HepG2 (cell line): Measurements from ENCODE around the gene TIGD6. TPM values are rescaled to one million over a fixed set of nuclear protein-coding genes. Genes with fewer than 3 reads are reported as not detected.

Experiments used
- ETV6 ChIP-seq: sonication (generic); formaldehyde crosslinking; conservative IDR thresholded peaks from 2 replicates; pipeline ENCODE4 v1.4.0; 2020; ENCODE audit warnings: missing genetic modification reagents
- HMG20B ChIP-seq: conservative IDR thresholded peaks from 2 replicates; pipeline ENCODE4 v1.6.1; 2016; ENCODE audit warnings: missing genetic modification reagents, missing compliant biosample characterization
- KLF12 ChIP-seq: sonication (generic); formaldehyde crosslinking; IDR thresholded peaks from 2 replicates; pipeline ENCODE4 v1.4.0; 2020; ENCODE audit warnings: missing genetic modification reagents, borderline replicate concordance
- RFXANK ChIP-seq: IDR thresholded peaks from 2 replicates; pipeline ENCODE4 v1.6.1; 2016
- SKI ChIP-seq: fragments of 450-650 bp; IDR thresholded peaks from one replicate; pipeline ENCODE4 v1.6.1; 2018; ENCODE audit warnings: mild to moderate bottlenecking; ENCODE audit not compliant: partially characterized antibody
- SMARCE1 ChIP-seq: fragments of 450-650 bp; IDR thresholded peaks from 2 replicates; pipeline ENCODE4 v1.6.1; 2017; ENCODE audit warnings: borderline replicate concordance
- TOPORS ChIP-seq: sonication (generic); formaldehyde crosslinking; IDR thresholded peaks from 2 replicates; pipeline ENCODE4 v1.8.0; 2023; ENCODE audit warnings: mild to moderate bottlenecking, missing genetic modification reagents
- XRCC5 ChIP-seq: fragments of 200-400 bp; formaldehyde crosslinking; optimal IDR thresholded peaks from 2 replicates; pipeline ENCODE3; 2017; ENCODE audit warnings: mild to moderate bottlenecking, low read length
- ZBTB37 ChIP-seq: sonication (generic); formaldehyde crosslinking; IDR thresholded peaks from 2 replicates; pipeline ENCODE4 v1.4.0; 2020; ENCODE audit warnings: mild to moderate bottlenecking, missing genetic modification reagents
- ZBTB39 ChIP-seq: sonication (generic); formaldehyde crosslinking; IDR thresholded peaks from 2 replicates; pipeline ENCODE4 v1.5.0; 2020; ENCODE audit warnings: missing genetic modification reagents
- ZNF101 ChIP-seq: sonication (generic); formaldehyde crosslinking; IDR thresholded peaks from 2 replicates; pipeline ENCODE4 v1.4.0; 2020; ENCODE audit warnings: mild to moderate bottlenecking, low read depth, missing genetic modification reagents, borderline replicate concordance
- ZNF430 ChIP-seq: sonication (generic); formaldehyde crosslinking; IDR thresholded peaks from 2 replicates; pipeline ENCODE4 v1.9.0; 2021; ENCODE audit warnings: mild to moderate bottlenecking, missing genetic modification reagents
- ZNF646 ChIP-seq: sonication (generic); formaldehyde crosslinking; IDR thresholded peaks from 2 replicates; pipeline ENCODE4 v1.9.0; 2021; ENCODE audit warnings: mild to moderate bottlenecking, missing genetic modification reagents
- ZNF687 ChIP-seq: sonication (generic); formaldehyde crosslinking; IDR thresholded peaks from 2 replicates; pipeline ENCODE4 v1.5.1; 2020; ENCODE audit warnings: mild to moderate bottlenecking, missing genetic modification reagents, moderate library complexity
- ZSCAN21 ChIP-seq: sonication (generic); formaldehyde crosslinking; IDR thresholded peaks from 2 replicates; pipeline ENCODE4 v1.8.0; 2022; ENCODE audit warnings: mild to moderate bottlenecking, missing genetic modification reagents, moderate library complexity, borderline replicate concordance
- polyA plus RNA-seq, 8 experiments: library from polyadenylated mRNA; depleted of rRNA in 3 of 8; stranded (reverse) in 7 of 8; unstranded in 1 of 8; fragments of >200 nt; fragmentation: Illumina TruSeq in 4 of 8; extraction: Trizol in 4 of 8; gene quantifications; 2 replicates each; pipeline versions ENCODE4 v1.2.1 to v1.2.3, GENCODE V29; 2011 to 2016; ENCODE audit warnings: low read depth in 4 of 8, missing spikeins in 1 of 8, mixed read lengths in 1 of 8; ENCODE audit not compliant: insufficient read depth in 1 of 8
- total RNA-seq, 5 experiments: library from RNA; depleted of rRNA; stranded (reverse); fragments of >200 nt; fragmentation: Illumina TruSeq; extraction: Trizol; gene quantifications; 2 replicates each; pipeline ENCODE4 v1.2.3, GENCODE V29; 2016; ENCODE audit warnings: low read depth in 1 of 5

Gene TIGD6
- total and polyA plus RNA-seq, 2 of the 13 experiments (the other 11 are each of a cell fraction or from before 2014, with no cell fraction given) = 2.1 to 2.9 TPM

- TF ChIP-seq ZNF646 (CRISPR knock-in tag) = no peak
- TF ChIP-seq ZNF101 (CRISPR knock-in tag) = no peak
- no peak for TF ChIP-seq ZBTB37 (CRISPR knock-in tag)
- peak; percentile 99 for TF ChIP-seq ZNF687 (CRISPR knock-in tag)
- peak; percentile 71; the same call in 1 of the 2 replicates for TF ChIP-seq RFXANK (CRISPR knock-in tag)
- TF ChIP-seq KLF12 (CRISPR knock-in tag) = peak; percentile 81; the same call in 1 of the 2 replicates
- TF ChIP-seq XRCC5 = peak; percentile 90
- peak; percentile 57 for TF ChIP-seq ETV6 (CRISPR knock-in tag)
- TF ChIP-seq ZNF430 (CRISPR knock-in tag) = peak; percentile 91; the same call in 1 of the 2 replicates
- TF ChIP-seq SMARCE1 = no peak
- peak; percentile 70; the same call in 1 of the 2 replicates for TF ChIP-seq TOPORS (CRISPR knock-in tag)
- 0 out of 2 replicates have a peak, but pooled peaks have one; percentile 24 for TF ChIP-seq HMG20B (CRISPR knock-in tag)
- TF ChIP-seq ZSCAN21 (CRISPR knock-in tag) = no peak; the same call in 1 of the 2 replicates
- TF ChIP-seq SKI = no peak
- TF ChIP-seq ZBTB39 (CRISPR knock-in tag) = no peak
Observed at GRCh38 chr5:150000256-150000989, at the start of gene TIGD6, which contains the start of gene HMGXB3 (continued).
